ENCODE data around the gene PCNX3. TPM values are rescaled to one million over a fixed set of nuclear protein-coding genes. Genes with fewer than 3 reads are reported as not detected.

The PCNX3 gene
- total and polyA plus RNA-seq, 2 of the 13 experiments (the other 11 are each of a cell fraction or from before 2014, with no cell fraction given): 16.2 to 23.0 TPM

GRCh38 chr11:65574109-65574810 is 41.3 kb upstream of the PCNX3 start (continued):
- peak; percentile 73 for TF ChIP-seq ZNF687 (CRISPR knock-in tag; IDR thresholded peaks at IDR 0.05)
- TF ChIP-seq ZMYM2 (CRISPR knock-in tag; IDR thresholded peaks at IDR 0.05): no peak
- no peak for TF ChIP-seq ZNF232 (CRISPR knock-in tag; IDR thresholded peaks at IDR 0.05; ENCODE audit: borderline replicate concordance)
- no peak for TF ChIP-seq CCAR2 (optimal IDR thresholded peaks at IDR 0.05; ENCODE audit: low read depth, low read length)
- no peak for TF ChIP-seq ZNF143 (CRISPR knock-in tag; IDR thresholded peaks at IDR 0.05)
- TF ChIP-seq TCF7L2 (IDR thresholded peaks at IDR 0.05; ENCODE audit: low read depth, low read length): no peak
- 0 out of 2 replicates have a peak, but pooled peaks have one; percentile 55 for TF ChIP-seq CCDC6 (CRISPR knock-in tag; IDR thresholded peaks at IDR 0.05)
- peak; percentile 54 for TF ChIP-seq YY1 (IDR thresholded peaks at IDR 0.05; ENCODE audit: insufficient read depth, insufficient replicate concordance, low read depth, low read length)
- no peak for TF ChIP-seq PAWR (CRISPR knock-in tag; IDR thresholded peaks at IDR 0.05; ENCODE audit: borderline replicate concordance)
- no peak for TF ChIP-seq NCOA5 (CRISPR knock-in tag; IDR thresholded peaks at IDR 0.05)
- no peak for TF ChIP-seq ERF (CRISPR knock-in tag; IDR thresholded peaks at IDR 0.05)
- no peak for TF ChIP-seq HOXA9 (CRISPR knock-in tag; IDR thresholded peaks at IDR 0.05; ENCODE audit: borderline replicate concordance)
- TF ChIP-seq ZNF572 (CRISPR knock-in tag; IDR thresholded peaks at IDR 0.05): no peak
- TF ChIP-seq ZNF207 (IDR thresholded peaks at IDR 0.05; ENCODE audit: borderline replicate concordance): no peak
- TF ChIP-seq HOXA5 (CRISPR knock-in tag; IDR thresholded peaks at IDR 0.05): peak; percentile 78; the same call in 1 of the 2 replicates
- no peak for TF ChIP-seq ATF1 (CRISPR knock-in tag; IDR thresholded peaks at IDR 0.05)
- no peak for TF ChIP-seq ZNF24 (IDR thresholded peaks at IDR 0.05)
- no peak for TF ChIP-seq ZFP91 (CRISPR knock-in tag; IDR thresholded peaks at IDR 0.05; ENCODE audit: borderline replicate concordance)
- TF ChIP-seq PBX3 (CRISPR knock-in tag; IDR thresholded peaks at IDR 0.05; ENCODE audit: borderline replicate concordance): no peak
- no peak for TF ChIP-seq THAP9 (CRISPR knock-in tag; IDR thresholded peaks at IDR 0.05; ENCODE audit: borderline replicate concordance)
